ENCODE measurements around the gene TLE4.

TLE4 gene

GRCh38 chr9:79660615-79661014 lies 88.8 kb downstream of the TLE4 start:
- no peak for DNase-seq (ENCODE audit: low read depth in 1 of 2, low spot score in 1 of 2)

GRCh38 chr9:79661279-79661678 lies 89.5 kb downstream of the TLE4 start:
- DNase-seq (ENCODE audit: low read depth in 1 of 2, low spot score in 1 of 2), result no peak

- no peak for DNase-seq (ENCODE audit: low read depth in 1 of 2, low spot score in 1 of 2)
Observed at GRCh38 chr9:79661886-79662536, 90.2 kb downstream of the TLE4 start.

GRCh38 chr9:79662537-79662956 lies 90.8 kb downstream of the TLE4 start:
- DNase-seq (ENCODE audit: low read depth in 1 of 2, low spot score in 1 of 2), result no peak

GRCh38 chr9:79663300-79663699 lies 91.5 kb downstream of the TLE4 start:
- DNase-seq (ENCODE audit: low read depth in 1 of 2, low spot score in 1 of 2), result no peak

- DNase-seq (ENCODE audit: low read depth in 1 of 2, low spot score in 1 of 2), result no peak
Observed at GRCh38 chr9:79663878-79664277, 92.1 kb downstream of the TLE4 start.

- DNase-seq (ENCODE audit: low read depth in 1 of 2, low spot score in 1 of 2), result no peak
Observed at GRCh38 chr9:79664375-79664831, 92.6 kb downstream of the TLE4 start.

GRCh38 chr9:79665369-79665768 lies 93.6 kb downstream of the TLE4 start:
- no peak for DNase-seq (ENCODE audit: low read depth in 1 of 2, low spot score in 1 of 2)

GRCh38 chr9:79665931-79666330 lies 94.2 kb downstream of the TLE4 start:
- DNase-seq (ENCODE audit: low read depth in 1 of 2, low spot score in 1 of 2), result no peak

- DNase-seq (ENCODE audit: low read depth in 1 of 2, low spot score in 1 of 2), result no peak
Observed at GRCh38 chr9:79667120-79667519, 95.4 kb downstream of the TLE4 start.

GRCh38 chr9:79667817-79668436 lies 96.2 kb downstream of the TLE4 start:
- no peak for DNase-seq (ENCODE audit: low read depth in 1 of 2, low spot score in 1 of 2)

- DNase-seq (ENCODE audit: low read depth in 1 of 2, low spot score in 1 of 2), result no peak
Observed at GRCh38 chr9:79668956-79669355, 97.2 kb downstream of the TLE4 start.

- DNase-seq (ENCODE audit: low read depth in 1 of 2, low spot score in 1 of 2), result no peak
Observed at GRCh38 chr9:79670269-79670961, 98.7 kb downstream of the TLE4 start.

GRCh38 chr9:79671558-79671957 lies 99.8 kb downstream of the TLE4 start:
- no peak for DNase-seq (ENCODE audit: low read depth in 1 of 2, low spot score in 1 of 2)

GRCh38 chr9:79672236-79672635 lies 100.5 kb downstream of the TLE4 start:
- DNase-seq (ENCODE audit: low read depth in 1 of 2, low spot score in 1 of 2), result no peak

- no peak for DNase-seq (ENCODE audit: low read depth in 1 of 2, low spot score in 1 of 2)
Observed at GRCh38 chr9:79672891-79673290, 101.1 kb downstream of the TLE4 start.

- DNase-seq (ENCODE audit: low read depth in 1 of 2, low spot score in 1 of 2), result no peak
Observed at GRCh38 chr9:79673614-79674013, 101.8 kb downstream of the TLE4 start.

GRCh38 chr9:79674052-79674777 lies 102.5 kb downstream of the TLE4 start:
- DNase-seq (ENCODE audit: low read depth in 1 of 2, low spot score in 1 of 2), result no peak

GRCh38 chr9:79681576-79681975 lies 109.8 kb downstream of the TLE4 start:
- DNase-seq (ENCODE audit: low read depth in 1 of 2, low spot score in 1 of 2), result no peak

- DNase-seq (ENCODE audit: low read depth in 1 of 2, low spot score in 1 of 2), result no peak
Observed at GRCh38 chr9:79682076-79682736, 110.4 kb downstream of the TLE4 start.

GRCh38 chr9:79684059-79684458 lies 112.3 kb downstream of the TLE4 start:
- DNase-seq (ENCODE audit: low read depth in 1 of 2, low spot score in 1 of 2), result no peak
